Measurements from ENCODE around the gene HK2.
A peak's percentile ranks its signal among the peaks of the same experiment; 100 is the strongest.
"Not testable (repeated sequence)": the region's sequence is repeated elsewhere in the genome, so short reads cannot be mapped to it uniquely, and the experiment has no call there.

Gene HK2

DNA sequence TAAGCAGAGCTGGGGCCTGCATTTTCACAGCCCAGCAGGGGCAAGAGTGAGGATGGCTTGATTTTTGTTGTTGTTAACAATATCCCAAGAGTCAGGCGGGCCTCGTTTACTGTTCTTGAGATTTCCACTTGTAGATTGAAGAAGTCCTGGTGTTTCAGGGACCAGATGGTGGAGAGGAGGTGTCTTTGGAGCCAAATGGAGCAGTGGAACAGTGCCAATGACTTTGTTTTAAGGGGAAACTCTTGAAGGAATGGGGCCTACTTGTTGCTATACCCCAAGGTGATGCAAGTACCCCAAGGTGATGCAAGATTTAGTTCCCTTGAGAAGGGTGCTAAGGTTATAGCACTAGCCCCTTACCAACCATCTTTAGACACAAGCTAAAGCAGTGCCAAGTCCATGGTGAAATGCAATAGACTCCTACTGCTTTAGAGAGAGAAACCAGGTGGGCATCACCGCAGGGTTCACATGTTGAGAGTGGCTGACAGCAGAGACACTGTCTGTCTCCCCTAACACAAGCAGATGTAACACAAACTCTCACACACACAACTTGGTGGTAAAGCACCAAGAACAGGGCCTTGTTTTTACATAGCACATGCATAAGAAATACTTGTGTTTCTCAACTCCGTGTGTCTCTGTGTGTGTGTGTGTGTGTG is 44.0 kb downstream of the HK2 start:
- no peak for DNase-seq (ENCODE audit: low read depth)

GRCh38 chr2:74878551-74878950 is 44.6 kb downstream of the HK2 start:
- DNase-seq (ENCODE audit: low read depth): no peak

GRCh38 chr2:74880054-74880728 is 46.3 kb downstream of the HK2 start:
- no peak for DNase-seq (ENCODE audit: low read depth)

DNA sequence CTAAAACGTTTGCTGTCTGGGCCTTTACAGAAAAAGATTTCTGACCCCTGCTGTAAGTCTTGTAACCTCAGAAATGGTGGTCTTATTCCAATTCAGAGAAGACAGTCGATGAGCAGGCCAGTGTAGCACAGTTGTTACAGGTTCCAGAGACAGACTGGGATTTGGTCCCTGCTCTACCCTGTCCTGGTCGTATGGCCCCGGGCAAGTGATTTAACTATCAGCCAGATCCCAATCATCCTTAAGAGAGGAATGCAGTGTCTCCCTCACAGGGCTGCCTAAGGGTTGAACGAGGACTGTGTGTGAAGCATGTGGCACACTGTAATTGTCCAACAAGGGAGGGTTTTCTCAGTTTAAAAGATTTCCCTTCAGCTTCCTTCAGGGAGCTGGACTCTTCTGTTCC is 47.2 kb downstream of the HK2 start:
- DNase-seq (ENCODE audit: low read depth): no peak

DNA sequence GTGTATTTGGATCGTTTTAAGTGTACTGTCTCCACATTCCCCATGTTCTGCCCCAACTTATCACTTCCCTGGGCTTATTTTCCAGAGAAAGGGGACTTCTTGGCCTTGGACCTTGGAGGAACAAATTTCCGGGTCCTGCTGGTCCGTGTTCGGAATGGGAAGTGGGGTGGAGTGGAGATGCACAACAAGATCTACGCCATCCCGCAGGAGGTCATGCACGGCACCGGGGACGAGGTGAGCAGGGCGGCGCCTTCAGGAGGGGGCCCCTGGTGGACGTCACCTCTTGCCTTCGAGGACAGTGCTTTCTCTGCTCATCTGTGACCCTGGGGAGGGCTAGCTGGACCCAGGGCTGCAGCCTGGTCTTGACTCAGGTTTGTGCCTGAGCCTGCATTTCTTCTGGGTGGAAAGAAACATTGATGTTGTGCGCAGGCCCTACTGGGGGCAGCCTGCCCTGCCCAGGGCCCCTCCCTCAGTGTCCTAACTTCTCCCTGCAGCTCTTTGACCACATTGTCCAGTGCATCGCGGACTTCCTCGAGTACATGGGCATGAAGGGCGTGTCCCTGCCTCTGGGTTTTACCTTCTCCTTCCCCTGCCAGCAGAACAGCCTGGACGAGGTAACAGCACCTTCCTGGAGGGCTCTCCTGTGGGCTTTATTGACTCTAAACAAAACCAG is 47.8 kb downstream of the HK2 start:
- DNase-seq (ENCODE audit: low read depth): no peak

- no peak for DNase-seq (ENCODE audit: low read depth)
These were observed 48.4 kb downstream of the HK2 start for GRCh38 chr2:74882299-74882687.

GRCh38 chr2:74883011-74883410 is 49.1 kb downstream of the HK2 start:
- no peak for DNase-seq (ENCODE audit: low read depth)

DNA sequence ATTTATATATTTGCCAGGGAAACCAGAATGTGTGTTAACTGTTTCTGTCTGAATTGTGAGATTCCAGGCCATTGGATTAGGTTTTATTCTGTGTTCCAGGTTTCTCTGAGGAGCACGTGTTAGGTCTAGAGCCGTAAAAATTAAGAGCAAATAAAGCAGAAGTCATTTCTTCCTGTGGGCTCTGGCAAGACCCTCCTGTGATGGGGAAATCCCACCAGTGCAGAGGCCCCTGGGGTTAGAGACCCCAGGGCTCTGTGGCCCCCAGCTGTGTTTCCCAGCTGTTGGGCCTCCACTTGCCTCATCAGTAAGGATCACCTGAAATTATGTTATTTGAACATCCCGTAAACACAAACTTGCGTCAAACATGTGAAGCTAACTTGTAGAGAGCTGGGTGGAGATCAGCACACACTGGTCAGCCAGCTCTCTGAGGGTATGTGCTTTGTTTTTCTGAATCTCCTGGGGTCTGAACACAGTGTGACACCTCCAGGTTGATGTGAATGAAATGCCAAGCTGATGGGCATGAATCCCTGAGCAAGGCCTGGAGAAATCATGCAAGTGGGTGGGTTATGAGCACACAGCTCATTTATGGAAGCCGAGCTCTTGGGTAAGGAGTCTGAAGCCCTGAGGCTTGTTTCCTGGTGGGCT is 50.3 kb downstream of the HK2 start:
- DNase-seq (ENCODE audit: low read depth): no peak

DNA sequence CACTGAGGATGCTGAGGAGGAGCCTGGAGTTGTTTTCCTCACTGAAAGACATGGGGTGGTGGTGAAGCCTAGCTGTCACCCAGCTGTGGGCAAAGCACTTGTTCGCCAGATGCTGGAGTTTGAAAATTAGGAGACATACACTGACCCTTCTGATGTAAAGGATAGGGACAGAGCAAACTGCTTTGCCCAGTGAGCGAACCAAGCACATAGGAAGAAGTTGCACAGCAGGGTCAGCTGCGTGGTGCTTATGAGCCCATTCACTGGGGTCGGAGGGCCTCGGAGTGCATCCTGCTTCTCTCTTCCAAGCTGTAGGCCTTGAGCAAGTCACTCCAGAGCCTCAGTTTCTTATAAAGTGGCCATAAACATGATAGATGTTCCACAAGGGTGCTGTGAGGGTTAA is 50.9 kb downstream of the HK2 start:
- no peak for DNase-seq (ENCODE audit: low read depth)

GRCh38 chr2:74886251-74886650 is 52.3 kb downstream of the HK2 start:
- DNase-seq (ENCODE audit: low read depth): no peak

GRCh38 chr2:74886811-74887210 is 52.9 kb downstream of the HK2 start:
- no peak for DNase-seq (ENCODE audit: low read depth)

GRCh38 chr2:74887445-74887951 is 53.6 kb downstream of the HK2 start:
- DNase-seq (ENCODE audit: low read depth): no peak

GRCh38 chr2:74887960-74888700 is 54.2 kb downstream of the HK2 start:
- DNase-seq (ENCODE audit: low read depth): no peak

GRCh38 chr2:74889159-74889558 is 55.2 kb downstream of the HK2 start:
- DNase-seq (ENCODE audit: low read depth): no peak

DNA sequence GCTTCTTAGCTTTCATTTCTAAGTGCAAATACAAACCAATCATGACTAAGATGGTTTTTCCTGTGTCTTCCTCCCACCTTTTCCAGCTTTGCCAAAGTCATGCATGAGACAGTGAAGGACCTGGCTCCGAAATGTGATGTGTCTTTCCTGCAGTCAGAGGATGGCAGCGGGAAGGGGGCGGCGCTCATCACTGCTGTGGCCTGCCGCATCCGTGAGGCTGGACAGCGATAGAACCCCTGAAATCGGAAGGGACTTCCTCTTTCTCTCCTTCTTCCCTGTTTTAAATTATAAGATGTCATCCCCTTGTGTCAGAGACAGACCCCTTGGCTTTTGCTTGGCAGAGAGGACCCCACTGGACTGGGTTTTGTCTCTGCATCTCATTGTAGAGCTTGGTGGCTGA is 56.8 kb downstream of the HK2 start:
- no peak for DNase-seq (ENCODE audit: low read depth)

- no peak for DNase-seq (ENCODE audit: low read depth)
These were observed 57.3 kb downstream of the HK2 start for GRCh38 chr2:74891136-74891764.

DNA sequence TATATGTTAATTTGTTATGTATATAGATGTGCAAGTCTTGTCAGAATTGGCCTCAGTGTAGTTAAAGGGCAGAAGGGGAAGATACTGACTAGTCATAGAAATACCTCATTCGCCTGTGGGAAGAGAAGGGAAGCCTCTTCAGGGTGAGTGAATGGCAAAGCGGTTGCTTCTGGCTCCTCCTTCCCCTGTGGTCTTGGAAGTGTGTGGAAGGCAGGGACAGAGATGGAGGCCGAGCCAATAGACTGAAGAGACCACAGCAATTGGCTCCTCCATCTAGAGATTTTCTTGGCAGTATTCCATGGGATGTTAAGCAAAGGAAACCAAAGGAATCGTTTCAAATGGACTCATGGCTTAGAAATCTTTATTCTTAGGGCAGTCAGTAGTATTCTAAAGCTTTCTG is 57.9 kb downstream of the HK2 start:
- not testable (repeated sequence) for DNase-seq (ENCODE audit: low read depth)

DNA sequence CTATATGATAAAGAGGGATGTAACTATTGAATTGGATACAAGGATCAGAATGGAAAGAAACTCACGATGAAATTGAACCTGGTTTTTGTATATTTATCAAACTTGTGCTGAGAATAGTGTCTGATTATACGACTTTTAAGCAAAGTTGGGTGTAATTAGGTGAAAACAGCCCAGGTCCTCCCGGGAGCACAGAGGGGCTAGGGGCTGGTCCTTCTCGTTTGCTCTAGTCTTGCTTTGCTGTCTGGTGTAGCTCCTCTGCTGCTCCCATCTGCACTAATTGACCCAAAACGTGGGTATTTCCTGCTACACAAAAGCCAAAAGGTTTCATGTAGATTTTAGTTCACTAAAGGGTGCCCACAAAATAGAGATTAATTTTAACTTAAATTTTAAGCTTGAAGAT is 58.7 kb downstream of the HK2 start:
- DNase-seq (ENCODE audit: low read depth): no peak

- peak; percentile 73 for DNase-seq (ENCODE audit: low read depth)
These were observed 59.4 kb downstream of the HK2 start for GRCh38 chr2:74893332-74893731.

DNA sequence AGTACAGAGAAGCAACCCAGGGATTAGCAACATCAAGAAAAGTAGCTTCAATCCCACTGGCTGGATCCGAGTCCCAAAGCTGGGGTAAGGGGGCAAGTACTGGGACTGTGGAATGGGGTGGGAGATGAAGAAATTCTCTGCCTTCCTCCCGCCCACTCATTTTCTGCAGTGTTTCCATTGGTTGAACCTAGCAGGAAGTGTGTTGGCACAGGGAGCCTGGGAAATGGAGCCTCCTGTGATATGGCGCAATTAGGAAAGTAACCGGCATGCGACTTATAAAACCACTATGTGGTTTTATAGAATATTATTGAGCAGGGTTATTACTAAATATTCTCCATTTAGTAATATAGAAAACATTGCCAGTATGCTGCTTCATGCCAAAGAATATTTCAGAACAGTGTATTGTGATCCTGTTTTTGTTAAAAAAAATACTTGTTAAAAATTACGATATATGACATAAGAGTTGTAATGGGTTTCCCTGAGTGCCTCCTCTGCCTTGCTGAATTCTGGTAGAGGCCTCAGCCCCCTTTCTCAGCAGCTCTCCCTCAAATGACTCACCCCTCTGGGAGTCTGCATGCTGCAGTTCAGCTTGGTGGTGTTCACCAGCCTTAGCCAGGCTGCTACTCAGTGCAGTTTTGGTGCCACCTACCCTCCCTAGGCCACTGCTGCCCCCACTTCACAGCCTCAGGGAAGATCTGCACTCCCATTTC is 60.5 kb downstream of the HK2 start:
- peak; percentile 66 for DNase-seq (ENCODE audit: low read depth)

GRCh38 chr2:74895001-74895400 is 61.1 kb downstream of the HK2 start:
- DNase-seq (ENCODE audit: low read depth): no peak
